Upper lobe of right lung (tissue), 1 donor: Measurements from ENCODE around the gene HNF1A. TPM values are rescaled to one million over a fixed set of nuclear protein-coding genes. Genes with fewer than 3 reads are reported as not detected.

ENCODE experiments used
- ATAC-seq: fragments of 200-7000 bp; cut with Tn5 transposase; one replicate; pipeline ENCODE4 v1.9.1; 2020; ENCODE audit warnings: mild to moderate bottlenecking, moderate library complexity
- DNase-seq: peaks from one replicate; pipeline ENCODE4 v3.0.0-alpha.2; 2020
- H3K27ac ChIP-seq: fragments of 200-600 bp; one replicate; pipeline ENCODE4 v1.8.0; 2022
- H3K27me3 ChIP-seq: fragments of 200-600 bp; one replicate; pipeline ENCODE4 v1.8.0; 2022; ENCODE audit warnings: mild to moderate bottlenecking
- H3K36me3 ChIP-seq: fragments of 200-600 bp; one replicate; pipeline ENCODE4 v1.8.0; 2022
- H3K4me1 ChIP-seq: fragments of 200-600 bp; one replicate; pipeline ENCODE4 v1.8.0; 2022
- H3K4me3 ChIP-seq: fragments of 200-600 bp; one replicate; pipeline ENCODE4 v1.8.0; 2022; ENCODE audit warnings: mild to moderate bottlenecking
- H3K9me3 ChIP-seq: fragments of 200-600 bp; one replicate; pipeline ENCODE4 v1.8.0; 2022
- intact Hi-C: fragments of 100-400 bp; cut with DNase I; formaldehyde crosslinking; loops from one replicate; pipeline ENCODE4 v1.11.0; 2022
- total RNA-seq: library from RNA; stranded (reverse); fragmentation: NEBNext Ultra II Directional; extraction: Animal tissue kit (Norgen Biotek cat#: 25700); gene quantifications from one replicate; pipeline ENCODE4 v1.2.1, GENCODE V29; 2021
- TF ChIP-seq, protein P1 (sequence below): fragments of 200-600 bp; IDR thresholded peaks from one replicate; pipeline ENCODE4 v1.8.0; 2022; ENCODE audit warnings: antibody characterized with exemption
- donor health status: DM: no; HTN: yes; CAD: no; lungs with severe emphysema.

HNF1A gene
- total RNA-seq, 1 donor from 2014 or later, result not detected

DNA sequence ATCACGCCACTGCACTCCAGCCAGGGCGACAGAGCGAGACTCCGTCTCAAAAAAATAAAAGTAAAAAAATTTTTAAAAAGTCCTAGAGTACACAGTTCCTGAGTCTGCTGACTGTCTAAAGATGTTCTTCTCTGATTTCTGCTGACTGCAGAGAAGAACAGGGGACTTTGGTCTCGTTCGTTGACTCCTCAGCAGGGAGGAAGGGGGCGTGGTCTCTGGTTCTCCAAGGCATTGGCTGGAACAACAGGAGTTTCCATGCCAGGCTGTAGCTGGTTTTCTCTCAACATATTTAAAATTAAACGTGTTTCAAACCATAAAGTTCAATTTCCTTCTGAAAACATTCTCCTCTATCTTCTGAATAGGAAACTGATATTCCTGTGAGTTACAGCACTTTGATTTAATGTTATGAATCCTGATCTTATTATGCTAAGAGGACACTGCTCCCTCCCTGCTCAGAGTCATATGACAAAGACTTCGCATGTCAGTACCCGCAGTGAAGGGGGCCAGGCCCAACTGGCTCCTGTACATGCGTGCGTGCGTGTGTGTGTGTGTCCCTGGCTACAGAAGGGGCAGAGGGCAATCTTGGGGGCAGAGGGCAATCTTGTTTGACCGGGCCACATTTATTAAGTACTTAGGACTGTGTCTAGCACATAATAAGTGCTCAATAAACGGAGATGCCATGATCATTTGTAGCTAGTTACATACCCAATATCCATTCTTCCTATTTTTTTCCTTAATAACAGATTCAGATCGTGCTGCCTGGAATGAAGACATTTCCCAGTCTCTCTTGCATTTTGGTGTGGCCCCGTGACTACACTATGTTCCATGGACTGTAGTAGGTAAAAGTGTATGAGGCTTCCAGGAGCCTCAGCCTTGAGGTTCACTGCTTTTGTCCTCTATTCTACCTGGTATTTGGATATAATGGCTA lies 16.5 kb upstream of the HNF1A start:
- H3K4me3 ChIP-seq, result no peak overlapping the region
- H3K4me1 ChIP-seq, result no peaks in the 10 kb centered on the region
- intact Hi-C loops, result loop anchor here (10.0 kb wide), 1 partner anchor 307 kb away; no protein-coding TSS in a partner anchor
- DNase-seq, result no peak
- no peaks in the 10 kb centered on the region for H3K36me3 ChIP-seq
- no peak overlapping the region for H3K27ac ChIP-seq
- TF ChIP-seq, protein P1, sequence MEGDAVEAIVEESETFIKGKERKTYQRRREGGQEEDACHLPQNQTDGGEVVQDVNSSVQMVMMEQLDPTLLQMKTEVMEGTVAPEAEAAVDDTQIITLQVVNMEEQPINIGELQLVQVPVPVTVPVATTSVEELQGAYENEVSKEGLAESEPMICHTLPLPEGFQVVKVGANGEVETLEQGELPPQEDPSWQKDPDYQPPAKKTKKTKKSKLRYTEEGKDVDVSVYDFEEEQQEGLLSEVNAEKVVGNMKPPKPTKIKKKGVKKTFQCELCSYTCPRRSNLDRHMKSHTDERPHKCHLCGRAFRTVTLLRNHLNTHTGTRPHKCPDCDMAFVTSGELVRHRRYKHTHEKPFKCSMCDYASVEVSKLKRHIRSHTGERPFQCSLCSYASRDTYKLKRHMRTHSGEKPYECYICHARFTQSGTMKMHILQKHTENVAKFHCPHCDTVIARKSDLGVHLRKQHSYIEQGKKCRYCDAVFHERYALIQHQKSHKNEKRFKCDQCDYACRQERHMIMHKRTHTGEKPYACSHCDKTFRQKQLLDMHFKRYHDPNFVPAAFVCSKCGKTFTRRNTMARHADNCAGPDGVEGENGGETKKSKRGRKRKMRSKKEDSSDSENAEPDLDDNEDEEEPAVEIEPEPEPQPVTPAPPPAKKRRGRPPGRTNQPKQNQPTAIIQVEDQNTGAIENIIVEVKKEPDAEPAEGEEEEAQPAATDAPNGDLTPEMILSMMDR, result no peak
- ATAC-seq, result no peak
- H3K9me3 ChIP-seq, result no peaks in the 10 kb centered on the region
- H3K27me3 ChIP-seq, result no peaks in the 10 kb centered on the region

DNA sequence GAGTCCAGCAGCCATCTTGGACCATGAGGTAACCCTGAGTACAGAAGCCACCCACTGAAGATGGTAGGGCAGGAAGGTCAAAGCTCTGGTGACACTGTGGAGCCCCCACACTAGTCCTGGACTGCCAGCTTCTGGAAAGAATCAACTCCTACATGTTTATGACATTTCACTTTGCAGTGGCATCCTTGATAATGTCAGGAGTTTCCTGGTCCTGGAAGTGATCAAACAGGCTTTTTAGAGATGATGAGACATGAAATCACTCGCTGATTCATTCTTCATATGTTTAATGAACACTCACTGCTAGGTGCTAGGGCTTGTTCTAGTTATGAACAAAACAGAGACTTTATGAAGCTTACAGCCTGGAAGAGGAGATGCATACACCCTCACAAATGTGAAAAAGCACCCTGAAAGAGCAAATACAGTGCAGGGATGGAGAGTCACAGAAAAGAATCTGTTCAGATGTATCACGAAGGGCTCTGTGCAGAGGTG lies 15.8 kb upstream of the HNF1A start:
- ATAC-seq (no peak), DNase-seq (no peak)
- TF ChIP-seq, protein P1, result no peak
- H3K27ac ChIP-seq, result no peak overlapping the region
- H3K4me1 ChIP-seq, result no peaks in the 10 kb centered on the region
- intact Hi-C loops, result loop anchor here (10.0 kb wide), 1 partner anchor 308 kb away; no protein-coding TSS in a partner anchor
- no peaks in the 10 kb centered on the region for H3K27me3 ChIP-seq
- no peaks in the 10 kb centered on the region for H3K9me3 ChIP-seq
- no peak overlapping the region for H3K4me3 ChIP-seq
- no peaks in the 10 kb centered on the region for H3K36me3 ChIP-seq

DNA sequence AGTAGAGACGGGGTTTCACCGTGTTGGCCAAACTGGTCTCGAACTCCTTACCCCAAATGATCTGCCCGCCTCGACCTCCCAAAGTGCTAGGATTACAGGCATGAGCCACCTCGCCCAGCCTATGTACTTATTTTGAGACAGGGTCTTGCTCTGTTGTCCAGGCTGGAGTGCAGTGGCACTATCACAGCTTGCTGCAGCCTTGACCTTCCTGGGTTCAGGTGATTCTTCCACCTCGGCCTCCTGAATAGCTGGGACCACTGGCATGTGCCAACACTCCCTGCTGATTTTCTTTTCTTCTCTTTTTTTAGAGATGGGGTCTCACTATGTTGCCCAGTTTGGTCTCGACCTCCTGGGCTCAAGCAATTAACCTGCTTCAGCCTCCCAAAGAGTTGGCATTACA lies 14.0 kb upstream of the HNF1A start:
- no peak for ATAC-seq
- Histone ChIP-seq H3K4me3 (no peak overlapping the region), H3K36me3 (no peaks in the 10 kb centered on the region), H3K27ac (no peak overlapping the region), H3K27me3 (no peaks in the 10 kb centered on the region), H3K9me3 (no peaks in the 10 kb centered on the region), H3K4me1 (no peaks in the 10 kb centered on the region)
- no peak for DNase-seq
- intact Hi-C loops, result loop anchor here (10.0 kb wide), 1 partner anchor 309 kb away; no protein-coding TSS in a partner anchor
- TF ChIP-seq, protein P1, result no peak

DNA sequence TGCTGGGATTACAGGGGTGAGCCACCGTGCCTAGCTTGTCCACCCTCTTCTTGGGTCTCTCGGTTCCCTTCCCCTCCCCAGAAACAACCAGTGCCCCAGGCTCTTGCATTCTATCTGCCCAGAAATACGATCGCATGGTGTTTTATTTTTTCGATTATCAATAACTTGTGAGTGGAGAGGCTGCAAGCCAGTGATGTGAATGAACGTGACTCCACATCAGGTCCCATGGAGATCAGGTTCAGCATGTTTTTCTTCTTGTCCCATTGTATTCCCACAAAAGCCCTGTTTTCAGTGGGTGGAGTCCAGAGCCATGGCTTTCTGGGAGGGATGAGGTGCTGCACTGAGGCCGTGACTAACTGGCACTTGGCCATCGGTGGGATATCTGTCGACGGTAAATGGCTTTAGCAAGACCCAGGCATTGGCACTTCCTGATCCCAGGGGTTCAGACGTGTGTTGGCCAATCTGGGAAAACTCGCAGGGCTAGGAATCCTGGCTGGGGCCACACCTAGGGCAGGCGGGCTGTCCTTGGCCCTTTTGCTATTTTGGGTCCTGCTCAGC lies 12.7 kb upstream of the HNF1A start:
- DNase-seq, result no peak
- Histone ChIP-seq H3K4me3 (no peak overlapping the region), H3K4me1 (no peaks in the 10 kb centered on the region), H3K27ac (no peak overlapping the region), H3K27me3 (no peaks in the 10 kb centered on the region), H3K9me3 (no peaks in the 10 kb centered on the region), H3K36me3 (no peaks in the 10 kb centered on the region)
- intact Hi-C loops, result loop anchor here (10.0 kb wide), 1 partner anchor 311 kb away; no protein-coding TSS in a partner anchor
- no peak for ATAC-seq
- TF ChIP-seq, protein P1, result no peak

DNA sequence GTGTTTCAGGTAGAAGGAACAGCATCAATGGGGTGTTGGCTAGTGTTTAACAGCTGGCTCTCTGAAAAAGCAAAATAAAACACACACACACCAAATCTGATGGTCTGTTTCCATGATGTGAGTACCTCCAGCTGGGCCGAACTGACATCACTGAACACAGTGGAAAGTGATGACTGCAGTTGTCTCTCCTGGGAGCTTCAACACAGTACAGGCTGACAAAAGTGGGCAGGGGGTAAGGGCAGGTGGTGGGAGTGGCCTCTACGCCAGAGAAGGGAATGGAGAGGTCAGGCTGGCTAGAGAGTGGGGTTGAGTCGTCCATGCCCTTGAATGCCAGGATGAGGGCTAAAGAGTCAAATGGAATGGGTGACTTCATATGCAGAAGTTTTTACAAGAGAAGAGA lies 8.0 kb upstream of the HNF1A start:
- ATAC-seq (no peak), DNase-seq (no peak)
- no peaks in the 10 kb centered on the region for H3K36me3 ChIP-seq
- no peaks in the 10 kb centered on the region for H3K4me1 ChIP-seq
- intact Hi-C loops, result no loop called here
- H3K27ac ChIP-seq, result no peak overlapping the region
- TF ChIP-seq, protein P1, result no peak
- H3K9me3 ChIP-seq, result no peaks in the 10 kb centered on the region
- no peak overlapping the region for H3K4me3 ChIP-seq
- no peaks in the 10 kb centered on the region for H3K27me3 ChIP-seq
